Activated CD4-positive, alpha-beta T cell treated with anti-CD3 and anti-CD28 coated beads, Interleukin-2, Interleukin-4, amounts not matched to agents 100 ng/mL and 50 ng/mL, durations not matched to agents 16 hours and 8 hours (primary cell): ENCODE data around the gene UNC79.

Experiments used
- DNase-seq: peaks from one replicate; pipeline ENCODE4 v3.0.0-alpha.2; 2020; ENCODE audit warnings: low spot score

UNC79 gene

GRCh38 chr14:93663317-93663716, 232.6 kb downstream of the UNC79 start:
- no peak for DNase-seq

GRCh38 chr14:93665169-93665568, 234.4 kb downstream of the UNC79 start:
- no peak for DNase-seq

- no peak for DNase-seq
Observed at GRCh38 chr14:93669632-93670031, 238.9 kb downstream of the UNC79 start.

GRCh38 chr14:93674343-93674742, 243.6 kb downstream of the UNC79 start:
- DNase-seq, result no peak

GRCh38 chr14:93675651-93676050, 244.9 kb downstream of the UNC79 start:
- no peak for DNase-seq

- no peak for DNase-seq
Observed at GRCh38 chr14:93676416-93676958, 245.7 kb downstream of the UNC79 start.

- no peak for DNase-seq
Observed at GRCh38 chr14:93682459-93682858, 251.7 kb downstream of the UNC79 start.

GRCh38 chr14:93683226-93683625, 252.5 kb downstream of the UNC79 start:
- DNase-seq, result peak; percentile 10

- DNase-seq, result no peak
Observed at GRCh38 chr14:93685121-93685895, 254.6 kb downstream of the UNC79 start.

GRCh38 chr14:93686268-93686667, 255.5 kb downstream of the UNC79 start:
- no peak for DNase-seq

GRCh38 chr14:93688239-93688666, 257.5 kb downstream of the UNC79 start:
- no peak for DNase-seq

GRCh38 chr14:93688820-93689219, 258.1 kb downstream of the UNC79 start:
- DNase-seq, result no peak

- DNase-seq, result no peak
Observed at GRCh38 chr14:93690146-93690545, 259.4 kb downstream of the UNC79 start.

- DNase-seq, result no peak
Observed at GRCh38 chr14:93691042-93691780, 260.5 kb downstream of the UNC79 start.

- DNase-seq, result no peak
Observed at GRCh38 chr14:93693914-93694313, 263.2 kb downstream of the UNC79 start.

GRCh38 chr14:93700928-93701327, 270.2 kb downstream of the UNC79 start:
- no peak for DNase-seq

- no peak for DNase-seq
Observed at GRCh38 chr14:93701562-93701961, 270.8 kb downstream of the UNC79 start.

GRCh38 chr14:93702946-93703345, 272.2 kb downstream of the UNC79 start:
- no peak for DNase-seq

GRCh38 chr14:93703941-93704340, 273.2 kb downstream of the UNC79 start:
- no peak for DNase-seq

- DNase-seq, result no peak
Observed at GRCh38 chr14:93705513-93706156, 274.9 kb downstream of the UNC79 start.

GRCh38 chr14:93706360-93706955, 275.7 kb downstream of the UNC79 start:
- no peak for DNase-seq

GRCh38 chr14:93707475-93707874, 276.7 kb downstream of the UNC79 start:
- no peak for DNase-seq
